Brain microvascular endothelial cell (primary cell): ENCODE results near the gene TRPM2.

Experiments used
- DNase-seq: peaks from one replicate; pipeline ENCODE4 v3.0.0-alpha.2; 2020
- H3K27ac ChIP-seq: fragments of 250-450 bp; sonication (Bioruptor Pico); 2 replicates; pipeline ENCODE4 v1.5.1; 2020; ENCODE audit warnings: mild to moderate bottlenecking, moderate library complexity
- H3K27me3 ChIP-seq: fragments of 250-450 bp; sonication (Bioruptor Pico); replicated peaks from 2 replicates; pipeline ENCODE4 v1.5.1; 2020; ENCODE audit warnings: mild to moderate bottlenecking
- H3K36me3 ChIP-seq: fragments of 250-450 bp; sonication (Bioruptor Pico); replicated peaks from 2 replicates; pipeline ENCODE4 v1.5.1; 2020; ENCODE audit warnings: mild to moderate bottlenecking
- H3K4me3 ChIP-seq: 2 replicates; pipeline ENCODE4 v1.5.1; 2011; ENCODE audit warnings: low read depth, mild to moderate bottlenecking, control low read depth, low read length, moderate library complexity
- CTCF ChIP-seq: IDR thresholded peaks from 2 replicates; pipeline ENCODE4 v1.5.1; 2011; ENCODE audit warnings: low read depth, mild to moderate bottlenecking, moderate library complexity, low read length, control low read depth, inconsistent platforms; ENCODE audit errors: missing control alignments
- in situ Hi-C: cut with HindIII; loops from 2 replicates; pipeline ENCODE4 v1.10.0; 2017; ENCODE audit warnings: low sequenced_read_pairs, low pct_ligation_motif_present

TRPM2 gene

DNA sequence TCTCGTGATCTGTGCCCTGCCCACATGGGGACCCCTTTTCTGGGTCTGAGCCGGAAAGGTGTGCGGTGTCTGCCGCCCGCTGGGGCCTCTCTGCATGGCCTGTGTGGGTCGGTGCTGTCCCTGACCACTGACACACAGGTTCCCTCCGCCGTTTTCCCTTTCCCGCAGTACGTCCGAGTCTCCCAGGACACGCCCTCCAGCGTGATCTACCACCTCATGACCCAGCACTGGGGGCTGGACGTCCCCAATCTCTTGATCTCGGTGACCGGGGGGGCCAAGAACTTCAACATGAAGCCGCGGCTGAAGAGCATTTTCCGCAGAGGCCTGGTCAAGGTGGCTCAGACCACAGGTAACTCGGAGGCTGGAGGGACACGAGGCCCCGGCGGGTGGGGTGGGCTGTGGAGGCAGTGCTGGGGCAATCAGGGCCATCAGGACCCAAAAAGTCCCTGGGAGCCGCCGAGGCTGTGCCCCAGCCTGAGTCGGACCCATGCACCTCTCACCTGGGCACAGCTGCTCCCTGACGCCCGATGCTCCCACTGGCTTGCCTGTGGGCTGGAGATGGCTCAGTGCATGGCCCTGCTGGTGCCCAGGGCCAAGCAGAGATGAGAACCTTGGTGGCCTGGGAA, 13.3 kb downstream of the TRPM2 start:
- H3K36me3 ChIP-seq, result no peaks in the 10 kb centered on the region

GRCh38 chr21:44368711-44369446, 15.5 kb downstream of the TRPM2 start:
- no peak overlapping the region for H3K27ac ChIP-seq
- no peak overlapping the region for H3K4me3 ChIP-seq
- no peaks in the 10 kb centered on the region for H3K36me3 ChIP-seq
- in situ Hi-C loops, result no loop called here
- TF ChIP-seq CTCF, result no peak
- DNase-seq, result no peak
- no peaks in the 10 kb centered on the region for H3K27me3 ChIP-seq

More for the DNA sequence above, 13.3 kb downstream of the TRPM2 start:
- Histone ChIP-seq H3K27me3 (no peaks in the 10 kb centered on the region), H3K27ac (no peak overlapping the region), H3K4me3 (no peak overlapping the region)
- in situ Hi-C loops, result no loop called here
- no peak for TF ChIP-seq CTCF
- no peak for DNase-seq

DNA sequence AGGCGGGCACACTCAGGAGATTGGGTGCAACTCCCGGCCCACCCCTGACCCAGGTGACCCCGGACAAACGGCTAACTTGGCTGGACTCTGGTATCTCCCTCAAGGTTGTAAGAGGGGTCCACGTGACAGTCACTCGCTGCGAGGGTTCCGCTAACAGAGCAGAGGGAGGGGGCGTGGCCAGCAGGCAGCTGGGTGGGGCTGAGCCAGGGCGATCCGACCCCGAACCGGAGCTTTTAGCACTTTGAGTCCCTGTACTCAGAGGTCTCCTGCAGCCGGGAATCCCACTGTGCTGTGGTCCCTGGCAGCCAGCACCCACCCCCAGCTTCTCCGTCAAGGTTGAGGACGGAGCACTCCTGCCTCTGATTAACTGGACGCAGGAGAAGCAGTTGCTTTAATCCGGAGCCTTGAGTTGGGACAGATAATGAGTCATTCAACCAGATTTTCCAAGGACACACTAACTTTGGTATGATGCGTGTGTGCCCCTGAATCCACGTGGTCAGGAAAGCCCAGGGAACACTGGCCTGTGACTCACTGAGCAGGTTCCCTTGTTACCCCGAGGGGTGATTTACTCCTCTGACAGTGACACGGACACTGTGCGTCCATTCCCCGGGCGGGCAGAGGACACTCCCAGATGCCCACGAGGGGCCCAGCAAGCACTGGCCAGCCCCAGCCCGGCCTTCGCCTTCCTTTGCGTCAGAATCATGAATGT, 16.8 kb downstream of the TRPM2 start:
- DNase-seq, result peak; percentile 2
- Histone ChIP-seq H3K27ac (no peak overlapping the region), H3K4me3 (no peak overlapping the region), H3K36me3 (no peaks in the 10 kb centered on the region), H3K27me3 (no peaks in the 10 kb centered on the region)
- in situ Hi-C loops, result no loop called here
- TF ChIP-seq CTCF, result no peak

DNA sequence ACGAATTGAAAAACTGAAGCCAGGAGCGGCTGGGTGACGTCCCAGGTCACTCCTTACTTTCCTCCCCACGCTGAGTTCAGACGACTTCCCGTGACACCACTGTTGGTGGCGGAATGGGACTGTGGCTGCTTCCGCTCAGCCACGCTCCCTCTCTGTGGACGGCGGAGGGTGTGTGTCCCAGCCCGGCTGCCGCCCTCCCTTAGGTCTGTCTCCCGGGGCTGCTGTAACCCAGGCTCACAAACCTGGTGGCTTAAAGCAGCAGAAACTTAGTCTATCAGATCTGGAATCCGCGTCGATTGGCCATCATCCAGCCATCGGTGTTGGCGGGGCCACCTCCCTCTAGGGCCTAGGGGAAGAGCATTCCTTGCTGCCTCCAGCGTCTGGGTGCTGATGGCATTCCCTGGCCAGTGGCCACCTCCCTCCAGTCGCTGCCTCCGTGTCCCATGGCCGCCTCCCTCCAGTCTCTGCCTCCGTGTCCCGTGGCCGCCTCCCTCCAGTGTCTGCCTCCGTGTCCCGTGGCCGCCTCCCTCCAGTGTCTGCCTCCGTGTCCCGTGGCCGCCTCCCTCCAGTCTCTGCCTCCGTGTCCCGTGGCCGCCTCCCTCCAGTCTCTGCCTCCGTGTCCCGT, 17.5 kb downstream of the TRPM2 start:
- Histone ChIP-seq H3K27ac (no peak overlapping the region), H3K36me3 (no peaks in the 10 kb centered on the region), H3K4me3 (no peak overlapping the region), H3K27me3 (no peaks in the 10 kb centered on the region)
- no peak for TF ChIP-seq CTCF
- in situ Hi-C loops, result no loop called here
- no peak for DNase-seq

- Histone ChIP-seq H3K4me3 (no peak overlapping the region), H3K27ac (no peak overlapping the region), H3K36me3 (no peaks in the 10 kb centered on the region), H3K27me3 (no peaks in the 10 kb centered on the region)
- TF ChIP-seq CTCF, result no peak
- no peak for DNase-seq
- in situ Hi-C loops, result no loop called here
These were observed 18.2 kb downstream of the TRPM2 start for GRCh38 chr21:44371596-44371995.
